Common myeloid progenitor, CD34-positive (primary cell): ENCODE data around the gene CXCR3.
"Not testable (repeated sequence)": the region's sequence is repeated elsewhere in the genome, so short reads cannot be mapped to it uniquely, and the experiment has no call there.

Experiments
- CTCF ChIA-PET: fragments of 350-600 bp; sonication (Branson Sonifier 250); formaldehyde crosslinking; loops from one replicate; lab custom pipeline; 2021; ENCODE audit warnings: antibody characterized with exemption; lab: Charles Lee
- POLR2A ChIA-PET: fragments of 350-600 bp; sonication (Branson Sonifier 250); formaldehyde crosslinking; loops from one replicate; lab custom pipeline; 2021; ENCODE audit warnings: antibody characterized with exemption; lab: Charles Lee
- DNase-seq, 3 donors: peaks; one replicate each; pipeline versions ENCODE4 v3.0.0 to v3.0.0-alpha.2; 2013
- H3K27ac ChIP-seq, 2 experiments: 1 replicate in 1 of 2; 2 replicates in 1 of 2; pipeline ENCODE4 v1.7.0; 2013; ENCODE audit warnings: inconsistent platforms in 2 of 2, low read length in 2 of 2, mild to moderate bottlenecking in 2 of 2, low read depth in 1 of 2, moderate library complexity in 1 of 2; ENCODE audit not compliant: severe bottlenecking in 2 of 2, insufficient read depth in 1 of 2, poor library complexity in 1 of 2
- H3K27me3 ChIP-seq, 5 experiments: replicated peaks in 2 of 5; 1 replicate in 3 of 5; 2 replicates in 2 of 5; pipeline versions ENCODE4 v1.6.1 to v1.7.0; 2013; ENCODE audit warnings: low read length in 4 of 5, mild to moderate bottlenecking in 2 of 5, moderate library complexity in 2 of 5, inconsistent platforms in 1 of 5; ENCODE audit not compliant: insufficient read depth in 5 of 5, control insufficient read depth in 4 of 5
- H3K36me3 ChIP-seq, 4 experiments: 1 replicate in 2 of 4; 2 replicates in 2 of 4; pipeline versions ENCODE4 v1.6.1 to v1.7.0; 2013; ENCODE audit warnings: low read length in 3 of 4, control low read depth in 1 of 4, mild to moderate bottlenecking in 1 of 4; ENCODE audit not compliant: control insufficient read depth in 4 of 4, insufficient read depth in 4 of 4
- H3K4me1 ChIP-seq, 4 experiments: 1 replicate in 3 of 4; 2 replicates in 1 of 4; pipeline versions ENCODE4 v1.6.1 to v1.7.1; 2013; ENCODE audit warnings: low read length in 3 of 4, mild to moderate bottlenecking in 3 of 4, control low read depth in 1 of 4, inconsistent platforms in 1 of 4, moderate library complexity in 1 of 4; ENCODE audit not compliant: control insufficient read depth in 4 of 4, insufficient read depth in 4 of 4; ENCODE audit errors: control extremely low read depth in 1 of 4
- H3K4me3 ChIP-seq, 7 experiments: 1 replicate in 4 of 7; 2 replicates in 3 of 7; pipeline versions ENCODE4 v1.5.1 to v1.7.0; 2013; ENCODE audit warnings: mild to moderate bottlenecking in 7 of 7, low read length in 6 of 7, moderate library complexity in 6 of 7, inconsistent platforms in 2 of 7, low read depth in 2 of 7, control low read depth in 1 of 7; ENCODE audit not compliant: insufficient read depth in 4 of 7, control insufficient read depth in 1 of 7; ENCODE audit errors: extremely low read depth in 1 of 7
- H3K9me3 ChIP-seq, 5 experiments: 1 replicate in 4 of 5; 2 replicates in 1 of 5; pipeline versions ENCODE4 v1.6.1 to v1.7.1; 2013; ENCODE audit warnings: low read length in 4 of 5, mild to moderate bottlenecking in 2 of 5, inconsistent platforms in 1 of 5, low read depth in 1 of 5, moderate library complexity in 1 of 5; ENCODE audit not compliant: control insufficient read depth in 4 of 5, insufficient read depth in 2 of 5; ENCODE audit errors: control extremely low read depth in 1 of 5
- WGBS: methylation state at CpG from one replicate; pipeline ENCODE4 v1.1.5; 2013; ENCODE audit not compliant: insufficient coverage; 5-methylcytosine and 5-hydroxymethylcytosine counted together

Gene CXCR3

DNA sequence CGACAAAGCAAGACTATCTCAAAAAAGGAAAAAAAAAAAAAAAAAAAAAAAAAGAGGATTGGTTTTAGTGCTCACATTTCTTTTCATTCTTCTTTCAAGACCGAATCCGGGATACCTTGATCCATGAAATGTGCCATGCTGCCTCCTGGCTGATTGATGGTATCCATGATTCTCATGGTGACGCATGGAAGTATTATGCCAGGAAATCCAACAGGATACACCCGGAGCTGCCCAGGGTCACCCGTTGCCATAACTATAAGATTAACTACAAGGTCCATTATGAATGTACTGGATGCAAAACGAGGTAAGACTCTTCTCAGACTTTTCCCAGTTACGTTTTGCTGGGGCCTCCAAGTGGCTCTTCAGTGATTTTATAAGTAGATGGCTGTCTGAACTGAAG is 6.1 kb downstream of the CXCR3 start:
- H3K4me1 ChIP-seq = peaks cover 0 to 4% (median 0%) of the 10 kb centered on the region in 4 experiments
- no peaks in the 10 kb centered on the region for H3K9me3 ChIP-seq
- ChIA-PET POLR2A (interaction anchor here (0.6 kb wide), 1 partner anchor 97 kb away, joined by 5 read pairs; no protein-coding TSS in a partner anchor), CTCF (no interaction called here)
- H3K36me3 ChIP-seq = peaks cover 1 to 35% (median 17%) of the 10 kb centered on the region in 4 experiments
- no peak overlapping the region for H3K27ac ChIP-seq
- 90% methylated on average over 2 of the region's 8 CpGs for WGBS
- H3K27me3 ChIP-seq = no peaks in the 10 kb centered on the region
- H3K4me3 ChIP-seq = no peak overlapping the region
- DNase-seq = no peak

DNA sequence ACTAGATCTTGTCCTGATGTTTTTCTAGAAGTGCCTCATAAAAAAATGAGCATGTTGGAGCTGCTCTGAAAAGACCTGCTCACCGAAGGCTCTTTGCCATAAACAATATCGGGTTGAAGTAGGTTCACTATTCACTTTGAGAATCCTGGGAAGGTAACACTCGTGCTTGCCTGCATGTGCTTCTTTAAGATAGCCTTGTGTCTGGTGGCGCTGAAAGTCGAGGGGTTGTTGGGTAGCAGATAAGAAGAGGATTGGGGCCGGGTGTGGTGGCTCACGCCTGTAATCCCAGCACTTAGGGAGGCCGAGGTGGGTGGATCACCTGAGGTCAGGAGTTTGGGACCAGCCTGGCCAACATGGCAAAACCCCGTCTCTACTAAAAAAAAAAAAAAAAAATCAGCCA is 6.6 kb downstream of the CXCR3 start:
- DNase-seq, H3K4me1 ChIP-seq, H3K9me3 ChIP-seq, H3K4me3 ChIP-seq, H3K27me3 ChIP-seq, CTCF ChIA-PET, H3K27ac ChIP-seq: not testable (repeated sequence)
- POLR2A ChIA-PET = interaction anchor here (0.6 kb wide), 1 partner anchor 96 kb away, joined by 5 read pairs; no protein-coding TSS in a partner anchor
- H3K36me3 ChIP-seq = peaks cover 3 to 35% (median 17%) of the 10 kb centered on the region in 4 experiments
- WGBS = 78% methylated on average over 5 of the region's 9 CpGs

DNA sequence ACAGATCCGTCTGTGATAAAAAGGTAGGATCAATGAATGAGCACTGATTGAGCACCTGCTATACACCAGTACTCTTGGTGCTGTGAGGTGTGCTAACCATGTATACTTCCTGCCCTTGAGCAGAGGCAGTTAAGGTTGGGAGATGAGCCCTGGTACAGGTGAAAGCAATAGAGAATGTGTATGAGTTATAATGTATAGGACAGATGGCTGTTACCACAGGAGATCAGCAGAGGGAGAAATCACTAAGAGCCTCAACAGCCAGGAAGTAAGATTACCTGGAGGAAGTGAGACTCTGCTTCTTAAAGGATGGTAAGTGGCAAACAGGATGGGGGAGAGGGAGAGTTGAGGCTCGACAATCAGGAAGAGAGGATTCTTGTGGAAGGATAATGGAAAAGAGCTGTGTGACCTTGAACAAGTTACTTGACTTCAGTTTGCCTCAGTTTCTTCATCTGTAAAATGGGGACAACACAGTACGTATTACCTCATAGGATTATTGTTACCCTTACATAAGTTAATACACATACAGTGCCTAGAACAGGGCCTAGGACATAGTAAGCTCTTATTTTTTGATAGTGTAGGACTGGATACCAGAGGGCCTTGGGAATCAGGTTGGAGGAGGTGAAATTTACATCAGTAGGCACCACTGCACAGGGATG is 9.1 kb downstream of the CXCR3 start:
- Histone ChIP-seq H3K4me3 (no peak overlapping the region), H3K9me3 (no peaks in the 10 kb centered on the region), H3K27ac (no peak overlapping the region), H3K4me1 (peaks cover 0 to 8% (median 3%) of the 10 kb centered on the region in 4 experiments), H3K27me3 (peaks cover 0 to 5% (median 0%) of the 10 kb centered on the region in 5 experiments), H3K36me3 (peaks cover 7 to 54% (median 23%) of the 10 kb centered on the region in 4 experiments)
- ChIA-PET CTCF (no interaction called here), POLR2A (no interaction called here)
- no peak for DNase-seq
- 92% methylated on average over 2 of the region's 3 CpGs for WGBS

GRCh38 chrX:71607488-71607887 is 10.8 kb downstream of the CXCR3 start:
- Histone ChIP-seq H3K4me1 (peaks cover 0 to 8% (median 3%) of the 10 kb centered on the region in 4 experiments), H3K27me3 (peaks cover 0 to 5% (median 0%) of the 10 kb centered on the region in 5 experiments), H3K4me3 (no peak overlapping the region), H3K9me3 (no peaks in the 10 kb centered on the region), H3K27ac (no peak overlapping the region), H3K36me3 (peaks cover 7 to 57% (median 20%) of the 10 kb centered on the region in 4 experiments)
- POLR2A ChIA-PET = no interaction called here
- CTCF ChIA-PET = no interaction called here
- DNase-seq = no peak
- 93% methylated on average over 2 of the region's 2 CpGs for WGBS

DNA sequence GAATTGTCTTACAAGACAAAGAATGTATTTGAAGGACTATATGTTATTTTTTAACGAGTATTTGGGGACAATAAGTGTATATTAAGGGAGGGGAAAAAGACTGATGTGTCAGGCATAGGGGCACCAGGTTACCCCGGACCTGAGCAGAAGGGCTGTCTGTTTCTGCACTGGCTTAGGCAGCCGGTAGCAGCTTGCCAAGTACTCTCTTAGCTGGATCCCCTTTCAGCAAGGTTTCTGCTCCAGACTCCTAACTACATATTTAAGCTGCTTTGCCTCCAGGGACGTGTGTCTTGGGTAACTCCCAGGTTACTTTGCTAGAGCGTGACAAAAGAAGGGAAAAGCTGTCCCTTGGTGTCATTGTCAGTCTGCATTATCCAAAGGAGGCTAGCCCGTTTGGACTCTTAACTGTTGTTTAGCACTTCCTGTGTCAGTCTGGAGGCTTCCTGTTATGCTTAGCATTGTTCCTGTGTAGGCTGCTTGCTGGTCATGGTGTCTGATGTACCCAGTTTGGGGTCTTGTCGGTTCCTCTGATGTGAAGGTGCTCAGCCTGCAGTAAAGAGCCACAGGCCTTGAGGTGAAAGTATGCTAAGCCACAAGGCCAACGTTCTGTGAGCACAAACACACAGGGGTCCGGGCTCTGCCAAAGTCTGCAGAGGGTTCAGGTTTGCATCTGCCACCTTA is 11.6 kb downstream of the CXCR3 start:
- no peak overlapping the region for H3K4me3 ChIP-seq
- H3K27me3 ChIP-seq = peaks cover 0 to 5% (median 0%) of the 10 kb centered on the region in 5 experiments
- ChIA-PET CTCF (no interaction called here), POLR2A (no interaction called here)
- no peaks in the 10 kb centered on the region for H3K9me3 ChIP-seq
- peaks cover 7 to 59% (median 20%) of the 10 kb centered on the region in 4 experiments for H3K36me3 ChIP-seq
- peak in 1 of 3 donors; percentile 15 for DNase-seq
- H3K27ac ChIP-seq = no peak overlapping the region
- H3K4me1 ChIP-seq = peaks cover 0 to 8% (median 3%) of the 10 kb centered on the region in 4 experiments
- 70% methylated on average over 7 of the region's 9 CpGs for WGBS

- Histone ChIP-seq H3K27ac (no peak overlapping the region), H3K36me3 (peaks cover 9 to 52% (median 13%) of the 10 kb centered on the region in 4 experiments), H3K4me1 (peaks cover 0 to 8% (median 3%) of the 10 kb centered on the region in 4 experiments), H3K9me3 (no peaks in the 10 kb centered on the region), H3K4me3 (no peak overlapping the region), H3K27me3 (peaks cover 0 to 5% (median 0%) of the 10 kb centered on the region in 5 experiments)
- no peak for DNase-seq
- WGBS = 88% methylated on average over 4 of the region's 8 CpGs
- CTCF ChIA-PET = interaction anchor here (0.9 kb wide), 1 partner anchor 48 kb away, joined by 3 read pairs; no protein-coding TSS in a partner anchor
- POLR2A ChIA-PET = no interaction called here
These were observed 13.3 kb downstream of the CXCR3 start for GRCh38 chrX:71604796-71605568.
